GM12873 (cell line): ENCODE data around the gene OLFML2B.

ENCODE experiments used
- CTCF ChIP-seq: IDR thresholded peaks from 2 replicates; pipeline ENCODE4 v1.5.1; 2012; ENCODE audit warnings: low read depth, mild to moderate bottlenecking, moderate library complexity, low read length, control low read depth; ENCODE audit not compliant: insufficient read depth; ENCODE audit errors: missing control alignments

The OLFML2B gene

DNA sequence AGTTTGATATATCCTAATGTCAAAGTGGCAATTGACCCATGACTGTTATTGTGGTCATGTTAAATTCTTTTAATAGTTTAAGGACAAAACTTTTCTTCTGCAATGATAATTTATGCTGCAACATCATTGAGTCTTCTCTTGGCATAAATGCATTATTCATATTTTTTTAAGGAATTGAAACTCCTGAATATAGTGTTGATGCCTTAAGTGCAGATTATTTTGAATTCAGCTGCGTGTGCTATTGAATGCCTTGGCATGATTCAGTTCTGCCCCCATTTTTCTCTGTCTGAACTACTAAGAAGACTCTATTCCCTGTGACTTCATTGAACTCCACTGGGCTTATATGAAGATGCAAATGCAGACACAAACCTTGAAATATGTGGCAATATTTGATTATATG lies 23.3 kb upstream of the OLFML2B start:
- TF ChIP-seq CTCF = no peak

GRCh38 chr1:162042361-162042760 lies 18.7 kb upstream of the OLFML2B start:
- no peak for TF ChIP-seq CTCF

GRCh38 chr1:162040657-162041056 lies 17.0 kb upstream of the OLFML2B start:
- peak; percentile 43 for TF ChIP-seq CTCF

- TF ChIP-seq CTCF = no peak
Observed at GRCh38 chr1:162040001-162040400, 16.3 kb upstream of the OLFML2B start.

GRCh38 chr1:162038624-162039023 lies 15.0 kb upstream of the OLFML2B start:
- no peak for TF ChIP-seq CTCF

DNA sequence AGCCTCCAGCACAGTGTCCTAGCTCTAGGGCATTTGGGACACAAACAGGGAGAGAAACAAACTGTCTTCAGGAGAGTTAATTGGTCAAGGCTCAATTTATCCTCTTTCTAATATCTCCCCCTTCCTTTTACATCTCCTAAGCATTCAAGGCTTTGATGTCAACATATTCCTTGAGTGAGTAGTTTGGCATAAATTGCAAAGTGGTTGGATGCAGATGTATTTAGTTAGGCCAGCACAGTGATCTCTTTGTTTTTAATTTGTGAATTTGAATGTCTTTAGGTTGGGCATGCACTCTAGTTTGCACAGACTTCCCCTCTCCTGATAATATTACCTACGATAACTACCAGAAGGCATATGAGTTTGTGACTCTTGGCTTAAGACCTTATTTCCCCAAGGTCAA lies 12.5 kb upstream of the OLFML2B start:
- no peak for TF ChIP-seq CTCF

GRCh38 chr1:162035241-162035640 lies 11.6 kb upstream of the OLFML2B start:
- TF ChIP-seq CTCF = no peak

GRCh38 chr1:162033428-162033827 lies 9.8 kb upstream of the OLFML2B start:
- TF ChIP-seq CTCF = no peak
